GM21526 (cell line): Measurements from ENCODE around the gene HPCAL4.
A peak's percentile ranks its signal among the peaks of the same experiment; 100 is the strongest.

Experiments used
- ATAC-seq: cut with Tn5 transposase; IDR thresholded peaks from one replicate; pipeline ENCODE4 v1.9.1; 2021; ENCODE audit warnings: moderate library complexity; ENCODE audit not compliant: unreplicated experiment, low FRiP score

HPCAL4 gene

DNA sequence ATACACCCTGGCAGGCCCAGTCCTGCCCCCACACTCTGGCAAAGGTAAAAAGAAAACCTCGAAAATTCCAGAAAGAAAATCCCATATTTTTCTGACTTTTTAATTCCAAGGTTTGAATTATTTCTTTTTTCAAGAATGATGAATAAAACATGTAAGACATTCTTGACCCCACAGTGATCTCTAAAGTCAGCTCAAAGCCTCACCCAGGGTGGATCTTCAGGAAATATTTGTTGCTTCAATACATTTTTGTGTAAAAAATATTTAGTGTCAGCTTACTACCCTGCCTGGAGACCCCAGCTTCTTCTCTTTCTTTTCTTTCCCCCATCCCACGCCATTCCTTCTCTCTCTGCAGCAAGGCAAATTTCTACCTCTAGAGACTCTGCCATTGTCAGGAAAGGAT lies 12.3 kb downstream of the HPCAL4 start:
- ATAC-seq: no peak

DNA sequence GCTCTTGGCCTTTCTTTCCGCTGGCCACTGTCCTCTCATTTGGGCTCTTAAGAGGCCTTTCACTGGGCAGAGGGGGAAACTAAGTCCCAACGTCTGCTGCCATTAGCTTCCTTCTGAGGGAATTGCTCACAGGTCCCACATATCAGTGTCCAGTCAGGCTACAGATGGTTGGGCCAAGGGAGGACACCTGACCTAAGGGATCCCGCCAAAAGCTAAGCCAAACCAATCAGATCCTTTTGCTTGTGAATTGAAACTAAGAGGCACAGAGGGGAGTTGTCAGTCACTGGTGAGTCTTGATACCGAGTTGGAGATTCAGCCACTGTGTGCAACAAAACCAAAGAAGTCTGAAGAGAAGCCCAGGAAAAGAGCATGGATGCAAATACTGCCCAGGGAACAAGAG lies 13.6 kb downstream of the HPCAL4 start:
- ATAC-seq: no peak

DNA sequence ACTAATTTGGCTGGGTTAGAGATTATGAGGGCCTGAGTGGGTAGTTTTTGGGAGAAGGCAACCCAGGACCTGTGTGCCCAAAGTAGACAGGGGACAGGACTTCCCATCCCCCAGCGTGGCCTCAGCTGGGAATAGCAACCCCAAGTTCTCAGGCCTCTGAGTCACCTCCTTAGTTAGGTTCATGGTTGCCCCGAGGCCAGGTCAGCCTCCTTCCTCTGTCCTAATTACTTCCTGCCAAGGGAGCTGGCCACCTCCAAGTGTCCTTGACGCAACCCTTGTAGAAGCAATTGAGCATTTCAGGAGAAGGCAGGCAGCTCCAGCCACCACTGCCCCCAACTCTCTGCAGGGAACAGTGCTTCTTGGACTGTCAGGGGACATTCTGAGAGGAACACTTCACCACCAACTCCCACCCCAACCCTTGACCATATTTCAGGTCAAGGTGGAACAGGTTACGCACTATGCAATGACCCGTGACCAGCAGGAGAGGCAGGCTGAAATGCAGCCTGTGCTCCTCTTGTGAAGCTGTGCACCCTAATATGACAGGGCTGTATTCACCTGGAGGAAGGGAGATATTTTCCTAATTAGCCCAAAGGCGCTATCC lies 14.2 kb downstream of the HPCAL4 start:
- no peak for ATAC-seq

DNA sequence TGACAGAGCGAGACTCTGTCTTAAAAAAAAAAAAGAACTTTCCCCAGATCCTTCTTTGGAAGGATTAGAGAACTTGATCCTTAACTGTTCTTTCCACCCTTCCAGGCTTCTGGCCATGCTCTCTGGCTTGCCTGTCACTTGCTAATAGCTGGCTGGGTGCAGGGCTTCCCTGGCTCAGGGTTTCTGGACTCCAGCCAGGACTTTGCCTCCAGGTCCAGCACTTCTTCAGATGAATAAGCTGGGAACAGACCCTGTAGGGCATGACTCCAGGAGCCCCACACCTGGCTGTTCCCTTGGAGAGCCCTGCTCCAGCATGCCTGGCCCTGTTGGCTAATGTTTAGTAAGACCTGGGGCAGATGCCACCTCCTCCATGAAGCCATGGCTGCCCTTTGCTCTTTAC lies 16.0 kb downstream of the HPCAL4 start:
- ATAC-seq: no peak

DNA sequence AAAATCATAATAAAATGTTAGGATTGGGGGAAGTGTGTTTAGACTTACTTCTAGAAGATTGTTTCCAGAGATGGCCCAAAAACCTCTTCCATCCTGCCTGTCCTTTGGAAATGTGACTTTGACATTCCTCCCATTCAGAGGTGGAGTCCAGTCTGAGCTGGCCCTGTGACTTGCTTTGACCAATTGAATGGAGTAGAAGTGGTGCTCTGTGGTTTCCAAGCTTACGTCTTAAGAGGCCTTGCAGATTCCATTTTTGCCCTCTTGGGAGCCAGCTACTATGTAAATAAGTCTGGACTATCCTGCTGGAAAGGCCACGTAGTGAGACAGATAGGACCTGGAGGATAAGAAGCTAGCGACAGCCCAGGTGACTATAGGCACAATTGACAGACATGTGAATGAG lies 18.0 kb downstream of the HPCAL4 start:
- no peak for ATAC-seq

DNA sequence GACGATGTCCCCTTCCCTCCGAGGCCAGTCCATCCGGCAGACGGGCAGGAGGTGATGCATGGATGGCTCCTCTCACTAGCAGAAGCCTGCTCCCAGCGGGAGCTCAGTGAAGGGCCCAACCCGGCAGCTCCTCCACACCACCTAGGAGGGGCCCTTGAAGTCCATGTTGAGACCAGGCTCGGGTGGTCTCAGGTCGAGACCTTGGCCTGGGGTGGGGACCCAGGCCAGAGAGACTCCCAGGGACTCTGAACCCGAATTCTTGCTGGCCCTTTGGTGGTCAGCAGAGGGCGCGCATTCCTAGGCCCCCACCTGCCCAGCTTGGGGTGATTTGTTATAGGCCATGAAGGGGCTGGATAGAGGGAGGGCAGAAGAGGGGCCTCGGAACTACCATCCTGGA lies 18.7 kb downstream of the HPCAL4 start:
- no peak for ATAC-seq

DNA sequence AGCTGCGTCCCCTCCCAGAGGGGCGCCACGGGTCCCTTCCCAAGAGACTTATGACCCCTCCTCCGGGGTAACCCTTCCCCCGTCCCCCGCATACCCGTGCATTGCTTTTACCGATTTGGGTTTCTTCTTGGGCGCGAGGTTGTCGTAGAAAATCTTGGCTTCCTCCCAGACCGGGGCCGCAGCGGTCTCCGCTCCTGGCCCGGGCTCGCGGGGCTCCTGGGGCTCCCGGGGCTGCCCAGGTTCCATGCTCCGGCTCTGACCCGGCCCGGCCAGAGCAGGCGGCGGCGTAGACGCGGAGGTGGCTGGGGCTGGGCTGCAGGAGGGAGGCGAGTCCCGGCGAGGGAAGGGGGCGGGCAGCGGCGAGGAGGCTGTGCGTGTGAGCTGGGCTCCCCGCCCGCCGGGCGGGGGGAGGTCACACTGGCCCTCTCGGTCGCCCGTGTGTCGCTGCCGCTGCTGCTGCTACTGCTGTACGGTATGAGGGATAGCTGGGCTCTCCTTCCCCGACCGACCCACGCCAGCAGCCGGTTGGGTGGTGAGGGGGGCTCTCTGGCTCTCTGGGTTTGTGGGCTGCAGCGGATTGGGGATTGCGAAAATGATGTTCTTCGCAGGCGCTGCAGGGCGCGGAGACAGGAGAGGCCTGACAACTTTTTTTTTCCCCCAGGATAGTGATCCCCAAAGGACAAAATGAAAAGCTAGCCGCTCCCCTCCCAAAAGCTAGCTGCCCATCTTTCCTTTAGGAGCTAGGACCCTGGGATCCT lies 19.3 kb downstream of the HPCAL4 start, which contains the start of gene NT5C1A:
TSS of gene NT5C1A (minus strand) at position 315 of the 758 bp plus-strand sequence. CDS start at position 246, 69 bp downstream.
- ATAC-seq: no peak

DNA sequence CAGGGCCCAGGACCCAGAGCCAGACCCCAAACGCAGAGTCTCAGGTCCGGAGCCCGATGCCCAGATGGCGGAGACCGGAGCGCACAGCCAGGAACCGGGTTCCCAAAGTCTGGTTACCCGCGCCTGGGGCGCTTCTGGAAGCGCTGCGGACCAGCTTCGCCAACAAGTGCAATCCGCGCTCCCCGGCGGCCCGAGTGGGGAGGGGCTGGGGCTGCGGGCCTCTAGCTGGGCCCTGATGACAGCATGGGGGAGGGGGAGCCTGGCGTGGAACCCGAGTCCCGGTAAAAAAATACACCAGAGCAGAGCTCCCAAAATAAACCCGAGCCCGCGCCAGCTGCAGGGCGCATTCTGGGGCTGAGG lies 19.8 kb downstream of the HPCAL4 start:
- ATAC-seq: no peak

DNA sequence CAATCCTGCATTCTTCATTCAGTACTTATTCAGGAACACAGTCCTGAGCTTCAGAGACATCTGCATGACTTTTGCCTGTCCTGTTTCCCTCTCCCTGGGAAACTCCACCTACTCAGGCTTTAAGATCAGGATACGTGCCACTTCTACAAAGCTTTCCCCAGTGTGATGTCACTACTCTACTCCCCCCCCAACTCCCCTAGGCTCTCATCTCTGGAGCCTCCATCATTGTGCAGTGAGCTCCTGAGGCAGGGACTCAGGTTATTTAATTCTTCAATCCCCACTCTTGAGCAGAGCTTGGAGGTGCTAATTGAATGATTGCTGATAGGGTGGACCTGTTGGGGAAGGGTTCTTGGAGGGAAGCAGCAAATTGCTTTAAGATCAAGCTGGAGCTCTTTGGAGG lies 20.5 kb downstream of the HPCAL4 start:
- ATAC-seq: no peak

DNA sequence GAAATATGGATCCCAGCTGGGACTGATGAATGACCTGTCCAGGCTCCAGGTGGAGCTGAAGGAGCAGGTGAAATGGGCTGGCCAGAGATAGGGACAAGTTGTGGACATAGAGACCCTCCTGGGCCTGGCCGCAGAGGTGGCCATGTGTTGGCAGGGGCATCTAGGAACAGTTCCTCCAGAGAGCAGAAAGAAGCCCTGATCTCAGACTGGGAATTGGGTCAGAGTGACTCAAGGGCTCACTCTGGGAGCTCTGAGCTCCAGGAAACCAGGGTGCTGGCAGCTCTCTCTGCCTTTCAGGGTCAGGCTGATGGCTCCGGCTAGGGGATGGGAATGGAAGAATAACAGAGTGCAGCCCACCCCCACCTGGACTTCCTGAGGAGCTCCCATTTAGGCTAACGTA lies 22.3 kb downstream of the HPCAL4 start:
- no peak for ATAC-seq

DNA sequence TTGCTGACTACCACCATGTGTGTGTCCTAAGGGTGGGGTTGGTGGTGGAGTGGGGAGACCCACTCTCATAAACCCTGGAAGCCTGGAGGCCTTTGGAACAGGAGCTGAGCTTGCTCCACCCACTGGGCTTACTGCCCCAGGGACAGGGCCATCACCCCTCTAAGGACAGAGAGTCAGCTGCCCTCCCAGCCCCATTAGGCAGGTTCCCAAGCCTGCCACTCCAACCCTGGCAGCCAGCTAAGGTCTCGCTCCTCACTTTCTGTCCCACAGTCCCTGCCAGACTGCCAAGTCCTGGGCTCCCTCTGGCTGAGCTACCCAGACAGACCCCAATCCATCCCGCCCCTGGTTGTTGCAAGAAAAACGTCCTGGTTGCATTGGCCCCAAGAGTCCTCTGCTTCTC lies 23.1 kb downstream of the HPCAL4 start:
- ATAC-seq: no peak

DNA sequence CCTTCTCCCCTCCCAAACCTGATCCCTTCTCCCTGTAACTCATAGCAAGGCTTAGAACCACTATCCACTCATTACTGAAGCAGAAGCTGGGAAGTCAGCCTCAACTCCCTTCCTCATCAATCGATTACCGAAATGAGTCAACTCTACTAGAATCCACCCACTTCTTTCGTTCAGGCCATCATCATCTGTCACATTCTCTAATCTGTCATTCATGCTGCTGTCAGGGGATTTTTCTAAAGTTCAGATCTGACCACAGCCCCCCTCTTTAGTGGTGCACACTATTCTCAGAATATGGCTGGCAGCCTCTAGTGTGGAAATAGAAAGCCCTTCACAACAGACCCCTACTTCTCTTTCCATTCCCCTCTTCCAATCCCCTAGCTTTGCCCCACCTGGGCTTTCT lies 24.5 kb downstream of the HPCAL4 start:
- ATAC-seq: peak; percentile 81

DNA sequence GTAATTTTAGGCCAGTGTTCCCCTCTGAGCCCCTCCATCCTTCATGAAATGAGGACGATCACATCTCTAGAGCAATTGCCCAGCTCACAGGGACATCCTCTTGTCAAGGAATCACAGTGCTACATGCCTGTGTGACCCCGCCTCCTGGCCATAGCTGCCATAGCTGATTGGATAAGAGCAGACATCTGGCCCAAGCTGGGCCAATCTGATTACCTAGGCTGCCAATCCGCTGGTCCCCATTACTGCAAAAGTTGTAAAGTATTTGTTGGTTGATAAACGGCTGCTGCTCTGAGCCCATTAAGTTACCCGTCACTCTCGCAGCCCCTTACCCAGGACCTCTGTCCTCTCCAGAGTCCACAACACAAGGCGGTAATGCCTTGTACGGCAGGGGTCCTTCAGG lies 27.7 kb downstream of the HPCAL4 start:
- ATAC-seq: no peak

DNA sequence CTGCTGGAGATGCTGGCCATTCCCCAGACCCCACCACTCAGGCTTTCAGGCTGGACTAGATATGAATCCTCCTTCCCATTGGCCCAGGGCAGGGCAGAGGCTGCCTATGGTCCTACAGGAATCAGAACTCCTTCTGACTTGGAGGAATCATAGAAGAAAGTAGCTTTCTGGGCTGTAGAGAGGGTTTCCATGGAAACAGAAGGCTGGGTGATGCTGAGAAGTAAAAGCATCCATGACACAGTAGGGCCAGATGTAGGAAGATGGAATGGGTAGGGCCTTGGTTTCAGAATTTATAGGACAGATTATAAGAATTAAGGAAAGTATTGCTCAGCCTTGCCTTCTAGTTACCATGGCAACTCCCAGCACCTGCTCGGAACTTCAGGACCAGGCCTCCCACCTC lies 28.4 kb downstream of the HPCAL4 start:
- ATAC-seq: no peak

DNA sequence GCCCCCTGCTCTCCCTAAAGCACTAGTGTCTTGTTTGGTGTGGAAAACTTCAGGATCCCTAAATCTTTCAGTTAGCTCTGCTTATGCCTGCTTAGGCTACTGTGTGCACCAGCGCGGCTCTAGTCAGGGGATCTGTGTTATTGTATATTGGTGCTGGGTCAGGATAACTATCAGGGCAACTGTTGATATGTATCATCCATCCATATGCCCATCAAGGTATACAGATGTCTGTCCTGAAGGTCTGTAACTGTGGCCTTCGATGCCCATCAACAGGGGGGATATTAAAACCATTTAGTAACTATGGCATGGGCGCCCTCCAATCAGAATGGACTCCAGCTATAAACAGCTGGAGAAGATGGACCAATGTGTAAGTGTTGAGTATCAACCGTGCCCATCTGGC lies 31.7 kb downstream of the HPCAL4 start:
- ATAC-seq: no peak

DNA sequence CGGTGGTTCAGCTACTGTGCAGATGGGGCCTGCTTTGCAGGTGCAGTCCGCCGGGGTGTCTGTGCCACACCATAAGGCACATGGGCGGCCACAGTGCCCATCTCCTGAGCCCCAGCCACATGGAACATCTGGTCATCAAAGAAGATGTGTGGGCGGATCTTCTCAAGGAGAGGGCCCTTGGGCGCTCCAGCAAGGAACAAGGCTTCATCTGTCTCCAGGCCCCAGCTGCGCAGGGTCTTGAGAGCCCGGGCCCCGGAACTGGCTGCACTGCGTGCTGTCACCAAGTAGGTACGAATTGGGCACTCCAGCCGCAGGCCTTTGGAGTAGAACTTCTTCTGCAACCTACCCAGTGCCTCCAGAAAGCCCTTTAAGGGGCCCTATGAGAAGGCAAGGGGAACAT lies 32.1 kb downstream of the HPCAL4 start:
- no peak for ATAC-seq

DNA sequence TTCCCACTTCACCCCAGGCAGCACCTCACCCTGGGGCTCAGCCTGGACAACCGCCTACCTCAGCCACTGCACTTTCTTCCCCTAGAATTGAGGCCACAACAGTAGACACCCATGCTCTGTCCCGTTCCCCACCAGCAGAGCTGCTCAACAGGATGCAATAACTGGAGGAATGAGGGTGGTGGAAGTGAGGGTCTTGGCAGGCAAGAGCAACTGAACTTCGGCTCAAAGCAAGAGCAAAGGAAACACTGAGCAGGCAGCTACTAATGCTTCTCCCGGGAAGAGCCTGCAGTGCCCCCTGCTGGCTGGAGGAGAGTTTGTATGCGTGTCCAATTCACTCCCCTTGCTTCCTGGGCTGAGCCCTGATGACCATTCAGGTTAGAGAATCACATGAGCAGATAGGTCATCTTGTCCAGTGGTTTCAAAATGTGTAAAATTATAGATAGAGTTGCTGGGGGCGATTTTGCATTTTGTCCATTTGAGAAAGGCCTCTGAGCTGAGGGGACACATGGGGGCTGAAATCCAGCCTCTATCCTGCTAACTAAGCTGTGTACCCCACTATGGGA lies 33.2 kb downstream of the HPCAL4 start:
- ATAC-seq: peak; percentile 51

DNA sequence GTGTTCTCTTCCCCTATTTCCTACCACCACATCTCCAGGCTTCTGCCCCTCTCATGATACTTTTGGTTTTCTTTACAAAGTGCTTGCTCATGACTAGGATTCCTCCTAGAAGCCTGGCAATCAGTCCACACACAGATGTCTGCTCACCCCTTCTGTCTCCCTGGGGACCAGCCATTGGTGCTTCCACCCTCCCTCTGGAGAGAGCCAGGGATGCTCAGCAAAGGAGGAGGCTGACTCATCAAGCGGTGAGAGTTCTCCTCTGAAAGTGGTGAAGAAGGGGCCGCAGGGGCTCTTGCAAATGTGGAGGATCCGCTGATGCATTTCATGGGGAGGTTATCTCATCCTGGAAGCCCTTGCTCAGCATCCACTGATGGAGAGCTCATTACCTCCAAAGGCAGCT lies 33.8 kb downstream of the HPCAL4 start:
- no peak for ATAC-seq

DNA sequence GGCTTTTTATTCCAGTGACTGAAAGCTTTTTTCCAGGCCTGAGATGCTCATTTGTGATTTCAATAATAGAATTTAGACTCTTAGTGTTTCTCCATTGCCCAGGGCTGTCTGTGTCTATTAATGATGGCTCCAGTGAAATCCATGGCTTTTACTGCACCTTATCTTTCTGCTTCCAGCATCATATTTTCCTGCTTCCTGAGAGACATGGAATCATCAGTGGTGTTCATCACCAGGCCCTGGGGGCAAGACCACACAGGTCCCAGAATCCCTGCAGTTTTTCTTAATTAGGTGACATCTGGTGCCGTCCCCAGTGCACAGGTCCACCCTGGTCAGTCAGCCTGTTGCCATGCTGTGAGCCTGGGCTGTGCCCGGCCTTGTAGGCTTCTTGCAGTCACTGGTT lies 34.8 kb downstream of the HPCAL4 start:
- no peak for ATAC-seq

DNA sequence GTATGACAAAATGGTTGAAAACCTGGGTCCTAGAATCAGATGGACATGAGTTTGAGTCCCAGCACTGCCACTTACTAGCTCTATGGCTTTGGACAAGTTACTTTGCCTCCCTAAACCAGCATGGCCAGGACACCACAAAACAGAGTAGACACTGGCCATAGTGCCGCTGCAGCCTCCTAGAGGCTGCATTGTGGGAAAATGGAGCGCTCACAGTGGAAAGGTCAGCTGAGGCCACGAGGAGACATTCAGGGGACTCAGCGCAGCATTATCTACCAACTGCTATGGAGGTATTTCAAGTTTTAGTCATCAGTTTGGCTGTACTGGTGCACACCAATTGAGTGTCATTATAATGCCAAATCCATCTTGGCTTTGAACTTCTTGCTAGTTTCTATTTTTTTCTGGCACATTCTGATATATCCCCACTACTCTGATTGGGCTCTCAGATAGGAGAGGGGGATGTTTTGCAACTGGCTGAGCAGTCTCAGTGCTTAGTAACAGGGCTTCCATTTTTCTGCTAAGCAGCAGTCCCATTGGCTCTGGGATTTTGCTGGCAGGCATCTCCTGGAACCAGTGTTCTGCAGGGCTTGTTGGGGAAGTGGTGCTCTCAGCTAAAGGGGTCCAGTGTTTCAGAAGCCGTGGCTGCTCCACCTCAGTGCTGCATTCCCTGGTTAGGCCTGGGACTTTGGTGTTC lies 35.5 kb downstream of the HPCAL4 start:
- no peak for ATAC-seq

DNA sequence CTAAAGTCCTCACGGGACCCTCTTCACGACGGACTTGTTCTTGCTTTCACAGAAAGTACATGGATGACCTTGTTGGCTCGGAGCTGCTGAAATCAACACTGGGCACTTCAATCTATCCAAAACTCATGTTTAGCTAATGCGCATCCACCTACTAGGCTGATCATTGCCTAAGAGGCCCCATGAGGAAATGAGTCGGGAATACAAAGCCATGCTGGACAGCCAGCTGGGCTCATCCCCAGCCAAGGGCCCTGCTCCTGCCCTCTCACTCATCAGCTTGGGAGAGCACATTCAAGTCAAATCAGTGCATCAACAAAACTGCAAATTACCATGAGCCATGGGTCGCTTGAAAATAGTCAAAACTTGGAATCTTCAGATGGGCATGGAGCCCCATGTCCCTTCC lies 36.9 kb downstream of the HPCAL4 start:
- no peak for ATAC-seq
